ENCODE measurements around the gene UBFD1. TPM values are rescaled to one million over a fixed set of nuclear protein-coding genes. Genes with fewer than 3 reads are reported as not detected.

The UBFD1 gene
- total RNA-seq, 1 experiment from 2014 or later: 98.2 TPM

DNA sequence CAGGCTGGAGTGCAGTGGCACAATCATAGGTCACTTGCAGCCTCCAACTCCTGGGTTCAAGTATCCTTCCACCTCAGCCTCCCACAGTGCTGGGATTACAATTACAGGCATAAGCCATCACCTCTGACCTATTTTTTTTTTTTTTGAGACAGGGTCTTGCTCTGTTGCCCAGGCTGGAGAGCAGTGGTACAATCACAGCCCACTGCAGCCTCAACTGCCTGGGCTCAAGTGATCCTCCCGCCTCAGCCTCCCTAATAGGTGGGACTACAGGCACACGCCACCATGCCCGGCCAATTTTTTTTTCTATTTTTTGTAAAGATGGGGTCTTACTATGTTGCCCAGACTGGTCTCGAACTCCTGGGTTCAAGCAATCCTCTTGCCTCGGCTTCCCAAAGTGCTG is 41.6 kb upstream of the UBFD1 start:
- POLR2A ChIA-PET (ENCODE audit: unreplicated experiment): no interaction called here
- Histone ChIP-seq H4K20me1 (ENCODE audit: insufficient read depth) (no peaks in the 10 kb centered on the region), H3K9me2 (ENCODE audit: insufficient read depth) (no peaks in the 10 kb centered on the region), H3K4me2 (no peak overlapping the region), H2AFZ (no peak overlapping the region), H3K4me1 (replicated peaks; ENCODE audit: insufficient read depth) (no peaks in the 10 kb centered on the region), H3K27ac (no peak overlapping the region), H3K9me3 (ENCODE audit: insufficient read depth, low read depth) (no peaks in the 10 kb centered on the region), H3K4me3 (no peak overlapping the region), H3K36me3 (ENCODE audit: low read depth) (peaks cover 3% of the 10 kb centered on the region; the same call in 1 of the 2 replicates), H3K27me3 (ENCODE audit: insufficient read depth, low read depth) (no peaks in the 10 kb centered on the region), H3K79me2 (ENCODE audit: low read depth) (no peaks in the 10 kb centered on the region), H3F3A (ENCODE audit: insufficient read depth, low read depth) (peaks cover 21% of the 10 kb centered on the region; the same call in 1 of the 2 replicates)
- BruUV-seq (replicated peaks): no TSS peak
- no peak for DNase-seq
- CTCF ChIA-PET: interaction anchor here (0.7 kb wide), 1 partner anchor 36 kb away, joined by 13 read pairs; no protein-coding TSS in a partner anchor
- intact Hi-C loops (cut with micrococcal nuclease; ENCODE audit: unreplicated experiment): no loop called here
- TF ChIP-seq, protein P1, sequence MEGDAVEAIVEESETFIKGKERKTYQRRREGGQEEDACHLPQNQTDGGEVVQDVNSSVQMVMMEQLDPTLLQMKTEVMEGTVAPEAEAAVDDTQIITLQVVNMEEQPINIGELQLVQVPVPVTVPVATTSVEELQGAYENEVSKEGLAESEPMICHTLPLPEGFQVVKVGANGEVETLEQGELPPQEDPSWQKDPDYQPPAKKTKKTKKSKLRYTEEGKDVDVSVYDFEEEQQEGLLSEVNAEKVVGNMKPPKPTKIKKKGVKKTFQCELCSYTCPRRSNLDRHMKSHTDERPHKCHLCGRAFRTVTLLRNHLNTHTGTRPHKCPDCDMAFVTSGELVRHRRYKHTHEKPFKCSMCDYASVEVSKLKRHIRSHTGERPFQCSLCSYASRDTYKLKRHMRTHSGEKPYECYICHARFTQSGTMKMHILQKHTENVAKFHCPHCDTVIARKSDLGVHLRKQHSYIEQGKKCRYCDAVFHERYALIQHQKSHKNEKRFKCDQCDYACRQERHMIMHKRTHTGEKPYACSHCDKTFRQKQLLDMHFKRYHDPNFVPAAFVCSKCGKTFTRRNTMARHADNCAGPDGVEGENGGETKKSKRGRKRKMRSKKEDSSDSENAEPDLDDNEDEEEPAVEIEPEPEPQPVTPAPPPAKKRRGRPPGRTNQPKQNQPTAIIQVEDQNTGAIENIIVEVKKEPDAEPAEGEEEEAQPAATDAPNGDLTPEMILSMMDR (conservative IDR thresholded peaks at IDR 0.05): no peak

DNA sequence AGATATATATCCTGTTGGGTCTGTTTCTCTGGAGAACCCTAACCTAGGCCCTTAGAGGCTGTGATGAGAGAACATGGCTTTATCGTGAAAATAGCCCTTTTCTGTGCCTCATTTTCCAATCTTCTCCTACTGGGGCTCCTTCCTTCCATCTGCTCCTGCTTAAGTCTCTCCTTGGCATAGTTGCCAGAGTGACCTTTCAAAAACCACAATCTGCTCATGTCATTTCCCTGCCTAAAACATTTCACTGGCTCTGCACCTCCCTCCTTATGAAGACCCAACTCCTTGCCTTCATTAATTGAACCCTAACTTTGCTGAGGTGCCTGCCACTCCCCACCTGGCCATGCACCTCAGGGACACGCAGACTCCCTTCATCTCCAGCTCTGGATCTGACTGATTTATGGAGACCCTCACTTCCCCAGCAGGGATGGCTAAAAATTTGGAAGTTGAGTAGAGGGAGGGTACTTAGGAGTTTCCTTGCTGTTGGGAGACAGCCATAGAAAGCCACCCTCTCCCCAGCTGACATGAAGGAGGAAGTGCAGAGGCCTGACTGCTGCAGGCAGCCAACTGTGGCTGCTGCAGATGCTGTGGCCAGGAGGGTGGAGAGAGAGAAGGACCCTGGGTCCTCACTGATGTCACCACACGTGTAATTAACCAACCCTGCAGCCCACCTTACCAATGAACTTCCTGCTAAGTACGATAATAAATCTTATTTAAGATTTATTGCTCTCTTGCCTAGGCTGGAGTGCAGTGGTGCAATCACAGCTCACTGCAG is 41.0 kb upstream of the UBFD1 start:
- H3K4me2 ChIP-seq: no peak overlapping the region
- no peaks in the 10 kb centered on the region for H3K27me3 ChIP-seq (ENCODE audit: insufficient read depth, low read depth)
- H3K4me3 ChIP-seq: no peak overlapping the region
- no peaks in the 10 kb centered on the region for H3K4me1 ChIP-seq (replicated peaks; ENCODE audit: insufficient read depth)
- ChIA-PET CTCF (no interaction called here), POLR2A (ENCODE audit: unreplicated experiment) (interaction anchor here (0.8 kb wide), 1 partner anchor 22 kb away, joined by 6 read pairs; no protein-coding TSS in a partner anchor)
- no peak for DNase-seq
- H3K79me2 ChIP-seq (ENCODE audit: low read depth): no peaks in the 10 kb centered on the region
- intact Hi-C loops (cut with micrococcal nuclease; ENCODE audit: unreplicated experiment): no loop called here
- TF ChIP-seq EZH2 (IDR thresholded peaks at IDR 0.05; ENCODE audit: low read depth): no peak
- no peaks in the 10 kb centered on the region for H3K9me2 ChIP-seq (ENCODE audit: insufficient read depth)
- peaks cover 4% of the 10 kb centered on the region; the same call in 1 of the 2 replicates for H3K36me3 ChIP-seq (ENCODE audit: low read depth)
- H4K20me1 ChIP-seq (ENCODE audit: insufficient read depth): no peaks in the 10 kb centered on the region
- no TSS peak for BruUV-seq (replicated peaks)
- peaks cover 19% of the 10 kb centered on the region; the same call in 1 of the 2 replicates for H3F3A ChIP-seq (ENCODE audit: insufficient read depth, low read depth)
- no peak overlapping the region for H2AFZ ChIP-seq
- no peaks in the 10 kb centered on the region for H3K9me3 ChIP-seq (ENCODE audit: insufficient read depth, low read depth)
- no peak overlapping the region for H3K27ac ChIP-seq

DNA sequence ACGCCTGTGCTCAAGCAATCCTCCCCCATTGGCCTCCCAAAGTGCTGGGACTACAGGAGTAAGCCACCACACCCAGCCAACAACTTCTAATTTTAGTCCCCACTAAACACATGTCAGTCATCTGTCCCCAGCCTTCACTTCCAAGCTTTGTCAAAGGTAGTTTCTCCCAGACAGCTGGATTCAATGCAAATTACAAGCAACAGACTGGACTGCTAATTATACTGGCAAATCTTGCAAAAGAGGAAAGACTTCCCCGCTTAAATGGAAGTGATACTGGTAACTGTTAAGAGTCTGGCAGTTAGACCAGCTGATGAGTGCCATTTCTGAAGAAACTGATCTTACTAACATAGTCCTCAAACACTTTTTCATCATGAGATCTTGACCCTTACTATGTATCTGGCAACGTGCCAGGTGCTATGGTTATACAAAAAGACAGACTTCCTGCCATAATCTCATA is 39.1 kb upstream of the UBFD1 start:
- POLR2A ChIA-PET (ENCODE audit: unreplicated experiment): no interaction called here
- CTCF ChIA-PET: no interaction called here

More for the DNA sequence above, 39.1 kb upstream of the UBFD1 start:
- Histone ChIP-seq H3K4me3 (no peak overlapping the region), H3K9me3 (ENCODE audit: insufficient read depth, low read depth) (no peaks in the 10 kb centered on the region), H3K27me3 (ENCODE audit: insufficient read depth, low read depth) (no peaks in the 10 kb centered on the region), H3F3A (ENCODE audit: insufficient read depth, low read depth) (peaks cover 3% of the 10 kb centered on the region; the same call in 1 of the 2 replicates), H3K36me3 (ENCODE audit: low read depth) (peaks cover 12% of the 10 kb centered on the region; the same call in 1 of the 2 replicates), H3K4me2 (no peak overlapping the region), H3K27ac (no peak overlapping the region), H3K79me2 (ENCODE audit: low read depth) (no peaks in the 10 kb centered on the region), H3K4me1 (replicated peaks; ENCODE audit: insufficient read depth) (no peaks in the 10 kb centered on the region), H2AFZ (no peak overlapping the region), H4K20me1 (ENCODE audit: insufficient read depth) (no peaks in the 10 kb centered on the region), H3K9me2 (ENCODE audit: insufficient read depth) (no peaks in the 10 kb centered on the region)
- no TSS peak for BruUV-seq (replicated peaks)
- TF ChIP-seq, protein P1 (conservative IDR thresholded peaks at IDR 0.05): no peak
- TF ChIP-seq EZH2 (IDR thresholded peaks at IDR 0.05; ENCODE audit: low read depth): no peak
- intact Hi-C loops (cut with micrococcal nuclease; ENCODE audit: unreplicated experiment): no loop called here
- DNase-seq: no peak

All from PC-9 (cell line).